Activated CD4-positive, alpha-beta T cell treated with anti-CD3 and anti-CD28 coated beads, Interleukin-10, Interleukin-2, amounts not matched to agents 100 ng/mL and 50 ng/mL, durations not matched to agents 16 hours and 8 hours (primary cell): ENCODE results near the gene TIMM29.
"Not testable (repeated sequence)": the region's sequence is repeated elsewhere in the genome, so short reads cannot be mapped to it uniquely, and the experiment has no call there.

Experiments used
- DNase-seq: peaks from one replicate; pipeline ENCODE4 v3.0.0-alpha.2; 2020

TIMM29 gene

DNA sequence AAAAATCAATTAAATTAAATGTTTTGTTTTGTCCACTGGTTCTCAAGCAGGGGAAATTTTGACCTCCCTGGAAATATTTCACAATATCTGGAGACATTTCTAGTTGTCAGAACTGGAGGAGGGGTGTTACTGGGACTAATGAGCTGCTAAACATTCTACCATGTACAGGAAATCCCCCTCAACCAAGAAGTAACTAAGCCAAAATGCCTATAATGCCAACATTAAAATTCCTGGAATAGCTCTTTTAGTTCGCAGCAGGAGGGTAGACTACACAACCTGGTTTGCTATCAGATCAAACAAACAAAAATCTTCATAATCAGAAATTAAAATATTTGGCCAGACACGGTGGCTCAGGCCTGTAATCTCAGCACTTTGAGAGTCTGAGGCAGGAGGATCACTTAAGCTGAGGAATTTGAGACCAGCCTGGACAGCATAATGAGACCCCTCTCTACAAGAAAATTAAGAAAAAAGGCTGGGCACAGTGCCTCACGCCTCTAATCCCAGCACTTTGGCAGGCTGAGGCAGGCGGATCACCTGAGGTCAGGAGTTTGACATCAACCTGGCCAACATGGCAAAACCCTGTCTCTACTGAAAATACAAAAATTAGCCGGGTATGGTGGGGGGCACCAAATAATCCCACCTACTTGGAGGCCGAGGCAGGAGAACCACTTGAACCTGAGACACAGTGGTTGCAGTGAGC lies 18.5 kb downstream of the TIMM29 start:
- no peak for DNase-seq

- no peak for DNase-seq
Observed at GRCh38 chr19:10952809-10953208, 24.2 kb downstream of the TIMM29 start.

DNA sequence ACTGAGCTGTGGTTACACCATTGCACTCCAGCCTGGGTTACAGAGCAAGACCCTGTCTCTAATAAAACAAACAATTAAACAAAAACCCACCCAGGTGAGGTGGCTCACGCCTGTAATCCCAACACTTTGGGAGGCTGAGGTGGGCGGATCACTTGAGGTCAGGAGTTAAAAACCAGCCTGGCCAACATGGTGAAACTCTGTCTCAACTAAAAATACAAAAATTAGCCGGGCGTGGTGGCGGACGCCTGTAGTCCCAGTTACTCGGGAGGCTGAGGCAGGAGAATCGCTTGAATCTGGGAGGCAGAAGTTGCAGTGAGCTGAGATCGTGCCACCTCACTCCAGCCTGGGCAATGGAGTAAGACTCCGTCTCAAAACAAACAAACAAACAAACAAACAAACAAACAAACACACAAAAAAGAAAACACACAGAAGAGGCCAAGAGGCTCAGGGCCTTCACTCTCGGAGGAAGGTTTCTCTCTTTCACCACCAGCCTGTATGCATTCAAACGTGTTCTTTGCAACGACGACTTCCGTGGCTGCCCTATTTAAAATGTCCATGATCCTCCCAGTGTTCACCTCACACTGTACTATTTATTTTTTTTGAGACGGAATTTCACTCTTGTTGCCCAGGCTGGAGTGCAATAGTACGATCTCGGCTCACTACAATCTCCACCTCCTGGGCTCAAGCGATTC lies 30.8 kb downstream of the TIMM29 start:
- not testable (repeated sequence) for DNase-seq

GRCh38 chr19:10960314-10961072 lies 31.9 kb downstream of the TIMM29 start, which contains the start of gene SMARCA4:
Gene SMARCA4 (plus strand): TSS chr19:10961030. CDS start chr19:10984152, 23,122 bp downstream.
- DNase-seq, result peak; percentile 99

DNA sequence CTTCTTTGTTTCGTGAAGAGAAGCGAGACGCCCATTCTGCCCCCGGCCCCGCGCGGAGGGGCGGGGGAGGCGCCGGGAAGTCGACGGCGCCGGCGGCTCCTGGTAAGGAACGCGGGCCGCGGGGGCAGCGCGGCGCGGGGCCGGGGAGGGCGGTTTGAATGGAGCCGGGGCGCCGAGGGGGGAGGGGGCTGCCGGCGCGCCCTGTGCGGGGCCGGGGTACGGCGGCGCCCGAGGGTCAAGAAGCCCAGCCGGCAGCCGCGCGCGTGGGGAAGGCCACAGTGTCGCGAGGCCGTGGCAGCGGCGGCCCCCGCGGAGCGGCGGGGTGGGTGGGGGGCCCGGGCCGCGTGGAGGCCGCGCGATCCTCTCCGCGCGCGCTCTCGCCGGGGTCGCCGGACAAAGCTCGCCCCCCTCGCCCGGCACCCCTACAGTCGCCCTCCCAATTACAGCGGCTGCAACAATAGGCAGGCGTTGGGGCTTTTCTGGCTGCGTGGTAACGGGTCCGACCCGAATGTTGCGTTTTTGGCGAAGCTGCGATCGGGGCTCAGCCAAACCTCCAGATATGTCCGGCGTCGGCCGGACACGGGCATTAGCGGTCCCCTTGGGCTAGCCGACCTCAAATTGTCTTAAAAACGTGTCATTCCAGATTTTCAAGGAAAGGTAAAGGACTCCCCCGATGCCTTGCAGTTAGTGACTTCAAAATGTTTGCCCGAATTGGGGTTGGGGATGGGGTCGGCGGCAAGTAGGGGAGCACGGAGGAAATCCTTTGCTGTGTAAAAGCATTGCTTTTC lies 32.7 kb downstream of the TIMM29 start:
- peak; percentile 38 for DNase-seq

DNA sequence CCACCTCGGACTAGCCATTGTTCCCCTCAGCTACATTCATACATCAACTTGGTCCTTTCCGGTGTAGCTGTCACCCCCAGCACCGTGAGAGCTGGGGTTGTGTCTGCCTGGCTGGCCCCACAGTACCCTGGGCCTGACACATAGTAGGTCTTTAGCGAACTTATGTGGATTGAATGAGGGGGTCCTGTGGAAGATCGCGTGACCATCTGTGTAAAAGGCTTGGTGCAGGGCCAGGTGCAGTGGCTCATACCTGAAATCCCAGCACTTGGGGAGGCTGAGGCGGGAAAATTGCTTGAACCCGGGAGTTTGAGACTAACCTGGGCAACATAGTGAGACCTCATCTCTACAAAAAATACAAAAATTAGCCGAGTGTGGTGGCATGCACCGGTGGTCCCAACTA lies 34.3 kb downstream of the TIMM29 start:
- no peak for DNase-seq

- DNase-seq, result no peak
Observed at GRCh38 chr19:10963865-10964264, 35.3 kb downstream of the TIMM29 start.

DNA sequence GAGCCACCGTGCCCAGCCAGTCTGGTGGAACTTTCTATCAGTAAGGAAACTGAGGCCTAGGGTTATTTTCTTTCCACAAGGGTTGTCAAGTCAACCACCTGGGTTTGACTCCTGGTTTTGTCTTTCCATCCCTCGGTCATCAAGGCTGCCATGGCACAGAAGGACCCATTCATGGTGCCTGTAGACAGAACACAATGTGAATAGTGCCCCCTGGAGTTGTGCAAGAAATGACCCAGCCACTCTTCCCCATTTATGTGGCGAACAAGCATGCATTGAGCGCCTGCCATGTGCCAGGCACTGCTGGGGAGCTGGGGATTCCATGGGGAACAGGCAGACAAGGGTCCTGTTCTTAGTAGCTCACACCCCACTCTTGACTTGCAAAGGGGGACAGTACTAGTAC lies 36.3 kb downstream of the TIMM29 start:
- DNase-seq, result no peak

GRCh38 chr19:10965398-10965797 lies 36.8 kb downstream of the TIMM29 start:
- no peak for DNase-seq

- DNase-seq, result no peak
Observed at GRCh38 chr19:10966809-10967208, 38.2 kb downstream of the TIMM29 start.

- no peak for DNase-seq
Observed at GRCh38 chr19:10968527-10969135, 40.0 kb downstream of the TIMM29 start.

DNA sequence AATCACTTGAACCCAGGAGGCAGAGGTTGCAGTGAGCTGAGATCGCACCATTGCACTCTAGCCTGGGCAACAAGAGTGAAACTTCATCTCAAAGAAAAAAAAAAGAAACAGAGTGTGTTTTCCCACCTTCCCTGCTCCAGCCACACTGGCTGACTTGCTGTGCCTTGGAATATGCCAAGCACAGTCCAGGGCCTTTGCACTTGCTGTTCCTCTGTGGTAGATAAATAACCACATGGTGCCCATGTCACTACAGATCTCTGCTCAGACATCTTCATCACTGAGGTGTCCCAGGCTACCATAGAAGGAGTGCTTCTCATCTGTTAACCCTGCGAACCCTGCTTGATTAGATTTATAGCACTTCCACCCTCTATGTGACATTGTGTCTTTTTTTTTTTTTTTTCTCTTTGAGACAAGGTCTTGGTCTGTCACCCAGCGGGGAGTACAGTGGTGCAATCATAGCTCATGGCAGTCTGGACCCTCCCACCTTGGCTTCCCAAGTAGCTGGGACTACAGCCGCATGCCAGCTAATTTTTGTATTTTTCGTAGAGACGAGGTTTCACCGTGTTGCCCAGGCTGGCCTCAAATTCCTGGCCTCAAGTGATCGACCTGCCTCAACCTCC lies 42.6 kb downstream of the TIMM29 start:
- no peak for DNase-seq

- DNase-seq, result no peak
Observed at GRCh38 chr19:10975374-10976130, 46.9 kb downstream of the TIMM29 start.

DNA sequence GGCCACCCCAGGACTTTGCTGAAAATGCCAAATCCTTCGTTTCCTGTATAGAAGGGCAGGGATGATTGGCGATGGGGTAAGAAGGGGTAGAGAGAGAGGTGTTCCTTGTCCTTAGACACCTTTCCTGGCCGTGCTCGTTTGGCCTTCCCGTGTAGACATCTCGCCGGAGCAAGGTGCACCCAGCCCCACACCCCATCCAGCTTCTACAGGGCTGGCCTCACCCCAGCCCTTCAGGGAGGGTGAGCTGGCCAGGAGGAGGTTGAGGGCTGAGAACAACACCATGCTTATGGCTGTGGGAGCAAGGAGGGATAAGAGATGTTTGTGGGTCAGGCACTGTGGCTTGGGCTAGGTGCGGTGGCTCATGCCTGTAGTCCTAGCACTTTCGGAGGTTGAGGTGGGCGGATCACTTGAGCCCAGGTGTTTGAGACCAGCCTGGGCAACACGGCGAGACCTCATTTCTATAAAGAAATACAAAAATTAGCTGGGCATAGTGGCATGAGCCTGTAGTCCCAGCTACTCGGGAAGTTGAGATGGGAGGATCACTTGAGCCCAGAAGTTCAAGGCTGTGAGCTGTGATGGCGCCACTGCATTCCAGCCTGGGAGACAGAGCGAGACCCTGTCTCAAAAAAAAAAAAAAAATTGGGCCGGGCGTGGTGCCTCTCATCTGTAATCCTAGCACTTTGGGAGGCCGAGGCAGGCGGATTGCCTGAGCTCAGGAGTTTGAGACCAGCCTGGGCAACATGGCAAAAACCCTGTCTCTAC lies 47.7 kb downstream of the TIMM29 start:
- no peak for DNase-seq

GRCh38 chr19:10977742-10978092 lies 49.1 kb downstream of the TIMM29 start:
- DNase-seq, result no peak
